PC-3 (cell line): Measurements from ENCODE around the gene NIBAN1.

Experiments
- CTCF ChIP-seq: fragments of 300-600 bp; sonication (generic); conservative IDR thresholded peaks from 2 replicates; pipeline ENCODE4 v1.5.1; 2017; ENCODE audit warnings: antibody characterized with exemption, low read depth, mild to moderate bottlenecking, low read length
- EZH2 ChIP-seq: fragments of 300-600 bp; sonication (generic); IDR thresholded peaks from one replicate; pipeline ENCODE4 v1.6.1; 2017; ENCODE audit warnings: antibody characterized with exemption, mild to moderate bottlenecking, low read length; ENCODE audit not compliant: unreplicated experiment
- EZH2phosphoT487 ChIP-seq: fragments of 300-600 bp; sonication (generic); IDR thresholded peaks from 2 replicates; pipeline ENCODE4 v1.6.1; 2018; ENCODE audit warnings: mild to moderate bottlenecking, antibody characterized with exemption, low read length, borderline replicate concordance

- TF ChIP-seq CTCF (no peak), EZH2 (no peak), EZH2phosphoT487 (no peak)
Measured at GRCh38 chr1:184943998-184944397, 30.3 kb downstream of the NIBAN1 start.
